ENCODE measurements around the gene SEPTIN14. TPM values are rescaled to one million over a fixed set of nuclear protein-coding genes. Genes with fewer than 3 reads are reported as not detected.
"Not testable (repeated sequence)": the region's sequence is repeated elsewhere in the genome, so short reads cannot be mapped to it uniquely, and the experiment has no call there.

SEPTIN14 gene
- not detected for total RNA-seq
- long read RNA-seq = 0 reads

DNA sequence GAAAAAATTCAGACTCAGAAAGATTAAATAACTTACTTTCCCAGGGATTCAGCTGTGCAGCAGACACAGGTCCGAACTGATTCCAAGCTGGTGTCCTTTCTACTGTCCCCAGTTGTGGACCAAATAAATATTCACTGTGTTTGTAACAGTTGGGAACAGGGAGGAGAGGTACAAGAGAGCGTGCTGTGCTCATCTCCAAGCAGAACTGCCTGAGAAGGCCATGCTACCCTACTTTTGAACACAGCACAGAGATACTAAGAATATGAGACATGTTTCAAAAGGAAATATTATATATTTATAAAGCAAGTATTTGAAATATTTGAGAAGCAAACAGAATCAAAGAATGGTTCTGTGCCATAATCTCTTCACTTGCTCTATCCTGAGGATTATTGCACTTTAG, at the start of gene SEPTIN14:
Gene SEPTIN14 (minus strand): TSS at position 101 of the 400 bp plus-strand sequence. CDS start 756 bp downstream, outside the sequence.
- H3K36me3 ChIP-seq; H3K4me1 ChIP-seq; H3K4me3 ChIP-seq; H3K27ac ChIP-seq; H3K9me3 ChIP-seq; DNase-seq; ATAC-seq; H3K27me3 ChIP-seq; intact Hi-C loops (cut with DNase I): not testable (repeated sequence)
- whole genome bisulfite sequencing (ENCODE audit: insufficient coverage, low coverage, low lambda C conversion rate, missing lambda C conversion rate) = 42% methylated on average over 2 of the region's 2 CpGs

DNA sequence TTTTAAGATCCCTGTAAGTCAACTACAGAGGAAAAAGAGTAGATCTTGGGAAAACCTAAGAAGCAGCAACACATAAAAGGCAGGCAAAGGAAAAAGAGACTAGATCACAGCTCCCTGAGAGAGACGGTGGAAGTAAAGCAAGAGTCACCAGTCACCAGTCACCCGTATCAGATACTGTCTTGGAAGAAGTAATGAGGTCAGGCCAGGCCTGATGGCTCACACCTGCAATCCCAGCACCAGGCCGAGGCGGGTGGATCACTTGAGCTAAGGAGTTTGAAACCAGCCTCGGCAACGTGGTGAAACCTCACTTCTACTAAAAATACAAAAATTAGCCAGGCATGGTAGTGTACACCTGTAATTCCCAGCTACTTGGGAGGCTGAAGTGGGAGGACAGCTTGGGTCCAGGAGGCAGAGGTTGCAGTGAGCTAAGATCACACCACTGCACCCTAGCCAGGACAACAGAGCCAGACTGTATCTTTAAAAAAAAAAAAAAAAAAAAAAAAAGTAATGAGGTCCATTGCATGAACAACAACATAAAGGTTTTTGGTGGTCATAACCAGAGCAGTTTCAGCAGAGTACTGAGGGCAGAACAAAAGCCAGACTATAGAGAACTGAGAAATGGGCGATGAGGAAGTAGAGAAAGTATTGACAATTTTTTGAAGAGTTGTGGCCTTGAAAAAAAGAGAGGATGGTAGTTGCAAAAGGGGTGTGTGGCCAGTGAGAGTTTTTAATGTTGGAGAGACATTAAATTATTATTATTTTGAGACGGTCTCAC, 41.6 kb upstream of the SEPTIN14 start:
- no peaks in the 10 kb centered on the region for H3K27me3 ChIP-seq
- no peak for ATAC-seq
- H3K36me3 ChIP-seq = peaks cover 0 to 3% (median 0%) of the 10 kb centered on the region in 4 donors
- H3K27ac ChIP-seq = no peak overlapping the region
- no peak for DNase-seq
- intact Hi-C loops (cut with DNase I) = no loop called here
- WGBS (ENCODE audit: insufficient coverage, low coverage, low lambda C conversion rate, missing lambda C conversion rate) = 68% methylated on average over 5 of the region's 8 CpGs
- H3K4me3 ChIP-seq = no peak overlapping the region
- TF ChIP-seq POLR2A (IDR thresholded peaks at IDR 0.05) (no peak), CTCF (IDR thresholded peaks at IDR 0.05) (no peak)
- H3K4me1 ChIP-seq = no peaks in the 10 kb centered on the region
- no peaks in the 10 kb centered on the region for H3K9me3 ChIP-seq

DNA sequence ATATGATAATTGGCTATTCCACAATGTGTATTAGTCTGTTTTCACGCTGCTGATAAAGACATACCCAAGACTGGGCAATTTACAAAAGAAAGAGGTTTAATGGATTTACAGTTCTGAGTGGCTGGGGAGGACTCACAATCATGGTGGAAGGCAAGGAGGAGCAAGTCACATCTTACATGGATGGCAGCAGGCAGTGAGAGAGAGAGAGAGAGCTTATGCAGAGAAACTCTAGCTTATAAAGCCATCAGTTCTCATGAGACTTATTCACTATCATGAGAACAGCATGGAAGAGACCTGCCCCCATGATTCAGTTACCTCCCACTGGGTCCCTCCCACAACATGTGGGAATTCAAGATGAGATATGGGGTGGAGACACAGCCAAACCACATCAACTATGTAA, 38.5 kb upstream of the SEPTIN14 start:
- DNase-seq; H3K27ac ChIP-seq; ATAC-seq; H3K4me3 ChIP-seq; intact Hi-C loops (cut with DNase I); H3K27me3 ChIP-seq; H3K4me1 ChIP-seq; H3K36me3 ChIP-seq; H3K9me3 ChIP-seq: not testable (repeated sequence)
- WGBS (ENCODE audit: insufficient coverage, low coverage, low lambda C conversion rate, missing lambda C conversion rate) = 85% methylated on average over 1 of the region's 1 CpG

DNA sequence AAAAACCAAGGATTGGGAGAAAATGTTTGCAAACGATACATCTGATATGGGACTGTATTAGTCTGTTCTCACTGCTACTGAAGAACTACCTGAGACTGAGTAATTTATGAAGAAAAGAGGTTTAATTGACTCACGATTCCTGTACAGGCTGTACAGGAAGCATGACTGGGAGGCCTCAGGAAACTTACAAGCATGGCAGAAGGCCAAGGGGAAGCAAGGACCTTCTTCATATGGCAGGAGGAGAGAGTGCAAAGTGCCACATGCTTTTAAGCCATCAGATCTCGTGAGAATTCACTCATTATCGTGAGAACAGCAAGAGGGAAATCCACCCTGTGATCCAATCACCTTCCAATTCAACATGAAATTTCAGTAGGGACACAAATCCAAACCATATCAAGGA, 35.7 kb upstream of the SEPTIN14 start:
- TF ChIP-seq CTCF (IDR thresholded peaks at IDR 0.05) (no peak), POLR2A (IDR thresholded peaks at IDR 0.05) (no peak)
- Histone ChIP-seq H3K4me1 (no peaks in the 10 kb centered on the region), H3K27ac (no peak overlapping the region), H3K9me3 (no peaks in the 10 kb centered on the region), H3K36me3 (peaks cover 0 to 3% (median 0%) of the 10 kb centered on the region in 4 donors), H3K27me3 (no peaks in the 10 kb centered on the region), H3K4me3 (no peak overlapping the region)
- DNase-seq (no peak), ATAC-seq (no peak)
- intact Hi-C loops (cut with DNase I) = no loop called here
- WGBS (ENCODE audit: insufficient coverage, low coverage, low lambda C conversion rate, missing lambda C conversion rate) = 79% methylated on average over 4 of the region's 4 CpGs

- Histone ChIP-seq H3K27me3 (no peaks in the 10 kb centered on the region), H3K9me3 (no peaks in the 10 kb centered on the region), H3K36me3 (no peaks in the 10 kb centered on the region), H3K4me1 (no peaks in the 10 kb centered on the region), H3K27ac (no peak overlapping the region), H3K4me3 (no peak overlapping the region)
- no peak for TF ChIP-seq POLR2A (IDR thresholded peaks at IDR 0.05)
- TF ChIP-seq CTCF (IDR thresholded peaks at IDR 0.05) = no peak
- ATAC-seq (no peak), DNase-seq (no peak)
- WGBS (ENCODE audit: insufficient coverage, low coverage, low lambda C conversion rate, missing lambda C conversion rate) = 93% methylated on average over 4 of the region's 4 CpGs
- intact Hi-C loops (cut with DNase I) = no loop called here
These were observed 32.5 kb upstream of the SEPTIN14 start for GRCh38 chr7:55895021-55895420.
